ENCODE results near the gene FOXN3.

Gene FOXN3

DNA sequence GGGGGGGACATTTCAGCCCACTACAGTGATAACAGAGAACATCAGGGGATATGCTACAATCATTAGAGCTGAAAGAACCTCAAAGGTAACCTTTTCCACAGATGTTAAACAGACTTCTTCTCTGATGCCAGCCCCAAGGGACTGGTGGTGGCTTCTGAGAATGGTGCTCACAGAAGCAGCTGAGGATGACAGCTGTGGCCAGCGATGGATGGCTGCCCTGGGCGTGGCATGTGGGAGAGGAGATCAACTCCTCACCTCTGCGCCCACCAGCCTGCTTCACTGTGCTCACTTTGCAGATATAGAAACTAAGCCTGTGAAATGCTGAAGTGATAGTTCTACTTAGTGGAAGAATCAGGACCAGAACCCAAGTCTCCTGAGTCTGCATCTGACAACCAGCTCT is 33.0 kb downstream of the FOXN3 start:
- Histone ChIP-seq H3K4me3 (replicated peaks; ENCODE audit: insufficient read depth, low read length) (no peak overlapping the region), H3K27me3 (ENCODE audit: insufficient read depth, poor library complexity, severe bottlenecking) (no peaks in the 10 kb centered on the region), H3K27ac (replicated peaks) (no peak overlapping the region)
- DNase-seq (ENCODE audit: low read depth in 1 of 2, low spot score in 1 of 2): no peak
- TF ChIP-seq, protein P1, sequence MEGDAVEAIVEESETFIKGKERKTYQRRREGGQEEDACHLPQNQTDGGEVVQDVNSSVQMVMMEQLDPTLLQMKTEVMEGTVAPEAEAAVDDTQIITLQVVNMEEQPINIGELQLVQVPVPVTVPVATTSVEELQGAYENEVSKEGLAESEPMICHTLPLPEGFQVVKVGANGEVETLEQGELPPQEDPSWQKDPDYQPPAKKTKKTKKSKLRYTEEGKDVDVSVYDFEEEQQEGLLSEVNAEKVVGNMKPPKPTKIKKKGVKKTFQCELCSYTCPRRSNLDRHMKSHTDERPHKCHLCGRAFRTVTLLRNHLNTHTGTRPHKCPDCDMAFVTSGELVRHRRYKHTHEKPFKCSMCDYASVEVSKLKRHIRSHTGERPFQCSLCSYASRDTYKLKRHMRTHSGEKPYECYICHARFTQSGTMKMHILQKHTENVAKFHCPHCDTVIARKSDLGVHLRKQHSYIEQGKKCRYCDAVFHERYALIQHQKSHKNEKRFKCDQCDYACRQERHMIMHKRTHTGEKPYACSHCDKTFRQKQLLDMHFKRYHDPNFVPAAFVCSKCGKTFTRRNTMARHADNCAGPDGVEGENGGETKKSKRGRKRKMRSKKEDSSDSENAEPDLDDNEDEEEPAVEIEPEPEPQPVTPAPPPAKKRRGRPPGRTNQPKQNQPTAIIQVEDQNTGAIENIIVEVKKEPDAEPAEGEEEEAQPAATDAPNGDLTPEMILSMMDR (IDR thresholded peaks at IDR 0.05; ENCODE audit: insufficient read depth, low read length): no peak
- TF ChIP-seq POLR2AphosphoS5 (IDR thresholded peaks at IDR 0.05; ENCODE audit: low read depth) (no peak), SPI1 (IDR thresholded peaks at IDR 0.05; ENCODE audit: borderline replicate concordance, low read depth) (no peak), GABPA (IDR thresholded peaks at IDR 0.05; ENCODE audit: low read depth) (no peak)
- TF ChIP-seq, protein P2, sequence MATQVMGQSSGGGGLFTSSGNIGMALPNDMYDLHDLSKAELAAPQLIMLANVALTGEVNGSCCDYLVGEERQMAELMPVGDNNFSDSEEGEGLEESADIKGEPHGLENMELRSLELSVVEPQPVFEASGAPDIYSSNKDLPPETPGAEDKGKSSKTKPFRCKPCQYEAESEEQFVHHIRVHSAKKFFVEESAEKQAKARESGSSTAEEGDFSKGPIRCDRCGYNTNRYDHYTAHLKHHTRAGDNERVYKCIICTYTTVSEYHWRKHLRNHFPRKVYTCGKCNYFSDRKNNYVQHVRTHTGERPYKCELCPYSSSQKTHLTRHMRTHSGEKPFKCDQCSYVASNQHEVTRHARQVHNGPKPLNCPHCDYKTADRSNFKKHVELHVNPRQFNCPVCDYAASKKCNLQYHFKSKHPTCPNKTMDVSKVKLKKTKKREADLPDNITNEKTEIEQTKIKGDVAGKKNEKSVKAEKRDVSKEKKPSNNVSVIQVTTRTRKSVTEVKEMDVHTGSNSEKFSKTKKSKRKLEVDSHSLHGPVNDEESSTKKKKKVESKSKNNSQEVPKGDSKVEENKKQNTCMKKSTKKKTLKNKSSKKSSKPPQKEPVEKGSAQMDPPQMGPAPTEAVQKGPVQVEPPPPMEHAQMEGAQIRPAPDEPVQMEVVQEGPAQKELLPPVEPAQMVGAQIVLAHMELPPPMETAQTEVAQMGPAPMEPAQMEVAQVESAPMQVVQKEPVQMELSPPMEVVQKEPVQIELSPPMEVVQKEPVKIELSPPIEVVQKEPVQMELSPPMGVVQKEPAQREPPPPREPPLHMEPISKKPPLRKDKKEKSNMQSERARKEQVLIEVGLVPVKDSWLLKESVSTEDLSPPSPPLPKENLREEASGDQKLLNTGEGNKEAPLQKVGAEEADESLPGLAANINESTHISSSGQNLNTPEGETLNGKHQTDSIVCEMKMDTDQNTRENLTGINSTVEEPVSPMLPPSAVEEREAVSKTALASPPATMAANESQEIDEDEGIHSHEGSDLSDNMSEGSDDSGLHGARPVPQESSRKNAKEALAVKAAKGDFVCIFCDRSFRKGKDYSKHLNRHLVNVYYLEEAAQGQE (IDR thresholded peaks at IDR 0.05; ENCODE audit: insufficient replicate concordance, low read depth): no peak

DNA sequence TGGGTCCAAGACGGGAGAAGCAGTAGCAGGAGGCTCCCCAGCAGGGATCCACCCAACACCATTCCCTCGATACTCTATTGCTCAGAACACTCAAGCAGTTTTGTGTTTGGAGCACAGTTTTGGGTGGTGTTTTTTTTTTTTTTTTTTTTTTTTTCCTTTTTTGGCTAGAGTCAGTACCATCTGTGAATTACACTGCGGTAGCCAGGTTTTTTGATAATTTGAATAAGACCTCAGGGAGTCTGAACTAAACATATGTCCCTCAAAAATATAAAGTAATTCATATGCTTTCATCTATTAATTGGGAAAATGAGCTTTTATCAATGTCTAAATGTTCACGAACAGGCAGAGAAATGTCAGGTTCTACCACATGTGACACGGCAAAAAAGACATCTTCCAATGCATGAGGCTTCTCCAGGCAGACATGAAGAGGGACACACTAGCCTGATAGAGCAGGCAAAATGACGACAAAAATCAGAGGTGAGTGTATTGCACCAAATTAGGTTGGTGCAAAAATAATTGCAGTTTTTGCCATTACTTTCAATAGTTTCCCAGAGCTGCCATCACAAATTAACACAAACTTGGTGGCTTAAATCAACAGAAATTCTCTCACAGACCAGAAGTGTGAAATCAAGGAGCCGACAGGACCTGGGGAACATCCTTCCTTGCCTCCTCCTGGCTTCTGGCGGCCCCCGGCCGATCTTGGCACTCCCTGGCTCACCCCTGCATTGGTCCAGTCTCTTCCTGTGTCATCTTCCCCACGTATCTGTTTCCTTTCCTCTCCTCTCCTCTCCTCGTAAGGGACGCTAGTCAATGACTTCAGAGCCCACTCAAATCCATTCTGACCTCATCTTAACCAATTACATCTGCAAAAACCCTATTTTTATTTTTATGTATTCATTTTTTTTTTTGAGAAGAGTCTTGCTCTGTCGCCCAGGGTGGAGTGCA is 33.9 kb downstream of the FOXN3 start:
- no peak for DNase-seq (ENCODE audit: low read depth in 1 of 2, low spot score in 1 of 2)
- no peak overlapping the region for H3K27ac ChIP-seq (replicated peaks)
- no peak overlapping the region for H3K4me3 ChIP-seq (replicated peaks; ENCODE audit: insufficient read depth, low read length)
- H3K27me3 ChIP-seq (ENCODE audit: insufficient read depth, poor library complexity, severe bottlenecking): no peaks in the 10 kb centered on the region
- TF ChIP-seq, protein P2 (IDR thresholded peaks at IDR 0.05; ENCODE audit: insufficient replicate concordance, low read depth): no peak
- no peak for TF ChIP-seq POLR2AphosphoS5 (IDR thresholded peaks at IDR 0.05; ENCODE audit: low read depth)
- TF ChIP-seq SPI1 (IDR thresholded peaks at IDR 0.05; ENCODE audit: borderline replicate concordance, low read depth): no peak
- no peak for TF ChIP-seq GABPA (IDR thresholded peaks at IDR 0.05; ENCODE audit: low read depth)
- TF ChIP-seq, protein P1 (IDR thresholded peaks at IDR 0.05; ENCODE audit: insufficient read depth, low read length): no peak

DNA sequence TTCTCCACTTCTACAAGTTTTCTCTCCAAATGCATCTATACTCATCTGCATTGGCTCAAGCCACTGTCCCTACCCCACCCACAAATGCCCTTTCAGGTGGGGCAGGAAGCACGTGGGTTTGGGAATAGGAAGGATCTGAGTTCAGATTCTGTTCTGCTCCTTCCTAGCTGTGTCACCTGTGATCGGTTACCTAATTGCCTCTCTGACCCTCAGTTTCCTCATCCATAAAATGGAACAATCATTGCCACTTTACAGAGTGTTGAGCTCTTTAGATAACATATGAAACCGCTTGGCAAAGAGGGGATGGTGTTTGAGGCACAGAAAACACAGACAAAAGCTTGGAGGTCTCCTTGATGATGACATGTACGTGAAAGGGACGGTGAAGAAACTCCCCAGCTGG is 34.5 kb downstream of the FOXN3 start:
- Histone ChIP-seq H3K27me3 (ENCODE audit: insufficient read depth, poor library complexity, severe bottlenecking) (no peaks in the 10 kb centered on the region), H3K4me3 (replicated peaks; ENCODE audit: insufficient read depth, low read length) (no peak overlapping the region), H3K27ac (replicated peaks) (no peak overlapping the region)
- no peak for DNase-seq (ENCODE audit: low read depth in 1 of 2, low spot score in 1 of 2)
- TF ChIP-seq POLR2AphosphoS5 (IDR thresholded peaks at IDR 0.05; ENCODE audit: low read depth): no peak

DNA sequence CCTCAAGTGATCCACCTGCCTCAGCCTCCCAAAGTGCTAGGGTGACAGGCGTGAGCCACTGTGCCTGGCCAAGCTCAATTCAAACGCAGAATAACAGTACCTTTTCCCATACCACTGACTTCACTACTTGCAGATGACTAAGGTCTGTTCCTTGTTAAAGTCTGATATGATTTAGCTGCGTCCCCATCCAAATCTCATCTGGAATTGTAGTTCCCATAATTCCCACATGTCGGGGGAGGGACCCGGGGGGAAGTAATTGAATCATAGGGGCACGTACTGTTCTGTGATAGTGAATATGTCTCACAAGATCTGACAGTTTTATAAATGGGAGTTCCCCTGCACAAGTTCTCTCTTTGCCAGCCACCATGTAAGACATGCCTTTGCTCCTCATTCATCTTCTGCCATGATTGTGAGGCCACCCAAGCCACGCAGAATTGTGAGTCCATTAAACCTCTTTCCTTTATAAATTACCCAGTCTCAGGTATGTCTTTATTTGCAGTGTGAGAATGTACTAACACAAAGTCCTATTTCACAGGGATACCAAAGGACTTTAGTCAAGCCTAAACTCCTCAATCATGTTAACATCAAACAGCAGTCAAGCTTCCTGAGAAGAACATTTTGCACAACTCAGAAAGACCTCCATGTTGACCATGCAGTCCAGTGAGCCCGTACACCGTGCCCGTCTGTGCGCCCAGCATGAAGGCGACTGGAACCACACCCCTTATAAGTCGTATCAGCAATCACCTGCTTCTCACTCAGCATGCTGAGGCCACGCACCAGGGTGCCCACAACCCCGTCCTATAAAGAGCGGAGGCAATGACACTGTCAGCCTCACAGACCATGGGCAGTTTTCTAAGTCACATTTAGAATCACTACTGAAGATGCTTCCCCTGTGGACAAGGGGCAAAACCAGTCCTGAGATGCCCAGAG is 36.9 kb downstream of the FOXN3 start:
- no peak for DNase-seq (ENCODE audit: low read depth in 1 of 2, low spot score in 1 of 2)
- no peak overlapping the region for H3K27ac ChIP-seq (replicated peaks)
- no peak overlapping the region for H3K4me3 ChIP-seq (replicated peaks; ENCODE audit: insufficient read depth, low read length)
- TF ChIP-seq, protein P2 (IDR thresholded peaks at IDR 0.05; ENCODE audit: insufficient replicate concordance, low read depth): no peak
- TF ChIP-seq POLR2AphosphoS5 (IDR thresholded peaks at IDR 0.05; ENCODE audit: low read depth) (no peak), GABPA (IDR thresholded peaks at IDR 0.05; ENCODE audit: low read depth) (no peak)
- TF ChIP-seq, protein P1 (IDR thresholded peaks at IDR 0.05; ENCODE audit: insufficient read depth, low read length): no peak
- no peaks in the 10 kb centered on the region for H3K27me3 ChIP-seq (ENCODE audit: insufficient read depth, poor library complexity, severe bottlenecking)

All from HL-60 (cell line).